ENCODE results near the gene PHF14. TPM values are rescaled to one million over a fixed set of nuclear protein-coding genes. Genes with fewer than 3 reads are reported as not detected.

PHF14 gene
- total RNA-seq, 1 donor from 2014 or later, result 29.2 TPM

- no peak for DNase-seq (ENCODE audit: low spot score)
These were observed 130.9 kb downstream of the PHF14 start for GRCh38 chr7:11104578-11104977.

DNA sequence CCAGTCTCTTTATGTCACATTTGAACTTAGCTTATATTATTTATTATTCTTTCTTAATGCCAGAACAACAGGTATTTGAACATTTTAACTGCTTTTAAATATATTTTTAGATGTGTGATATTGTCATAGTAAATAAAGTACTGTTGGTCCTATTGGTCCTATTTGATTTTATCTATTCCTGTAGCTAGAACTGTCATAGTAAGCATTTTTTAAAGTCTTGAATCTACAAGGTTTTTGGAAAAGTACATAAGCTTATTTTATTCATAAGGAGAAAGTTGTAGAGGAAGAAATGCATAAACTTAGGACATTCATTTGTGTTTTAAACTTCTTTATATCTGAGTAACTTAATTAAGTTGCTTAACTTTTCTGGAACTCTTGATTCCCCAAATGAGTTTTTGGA lies 136.0 kb downstream of the PHF14 start:
- DNase-seq (ENCODE audit: low spot score), result no peak

DNA sequence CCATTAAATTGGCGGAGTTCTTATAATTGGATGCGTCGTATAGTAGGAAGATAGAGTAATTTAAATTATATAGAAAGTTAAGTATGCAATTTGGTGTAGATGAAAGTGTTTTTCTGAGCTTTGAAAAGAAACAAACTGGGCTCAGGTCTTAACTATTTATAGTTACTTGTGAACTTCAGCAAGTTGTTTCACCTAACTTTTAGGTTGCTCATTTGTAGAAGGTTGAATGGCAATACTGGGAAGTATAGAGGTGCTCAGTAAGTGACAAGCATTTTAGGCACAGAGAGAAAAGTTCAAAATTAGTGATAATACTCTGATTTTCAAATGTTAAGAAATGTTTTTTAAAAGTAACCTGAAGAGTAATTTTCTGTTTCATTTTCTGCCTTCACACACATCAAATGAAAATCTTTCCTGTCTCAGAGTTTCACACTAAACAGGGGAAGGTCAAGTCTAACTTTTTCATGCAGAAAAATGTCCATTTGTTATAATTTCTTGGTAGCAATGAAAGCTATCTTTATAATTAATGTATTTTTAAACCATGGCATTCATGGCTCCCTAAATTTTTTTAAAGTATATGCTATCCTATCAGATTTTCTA lies 146.5 kb downstream of the PHF14 start:
- DNase-seq (ENCODE audit: low spot score), result no peak

DNA sequence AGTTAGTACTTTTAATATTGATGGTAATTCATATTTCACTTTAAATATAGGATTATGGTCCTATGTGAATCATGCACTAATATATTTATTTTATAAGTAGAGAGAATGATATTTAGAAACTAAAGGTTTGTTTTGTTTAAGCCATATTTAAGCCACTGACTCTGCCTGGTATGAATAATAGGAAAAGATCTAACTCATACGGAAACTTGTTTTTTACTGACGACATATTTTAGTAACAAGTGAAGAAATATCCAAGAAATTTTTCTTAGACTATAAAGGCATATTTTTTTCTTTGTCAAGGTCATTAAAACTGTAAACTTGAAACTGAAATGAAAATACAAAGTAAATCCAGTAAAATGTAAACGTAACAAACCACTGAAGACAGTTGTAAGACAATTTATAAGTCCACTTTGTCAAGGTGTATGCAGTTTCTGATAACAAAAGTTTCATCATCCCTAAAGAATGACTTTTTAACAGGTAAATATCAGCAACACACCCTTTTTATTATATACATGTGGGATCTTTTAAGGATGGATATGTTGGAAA lies 147.1 kb downstream of the PHF14 start:
- no peak for DNase-seq (ENCODE audit: low spot score)

DNA sequence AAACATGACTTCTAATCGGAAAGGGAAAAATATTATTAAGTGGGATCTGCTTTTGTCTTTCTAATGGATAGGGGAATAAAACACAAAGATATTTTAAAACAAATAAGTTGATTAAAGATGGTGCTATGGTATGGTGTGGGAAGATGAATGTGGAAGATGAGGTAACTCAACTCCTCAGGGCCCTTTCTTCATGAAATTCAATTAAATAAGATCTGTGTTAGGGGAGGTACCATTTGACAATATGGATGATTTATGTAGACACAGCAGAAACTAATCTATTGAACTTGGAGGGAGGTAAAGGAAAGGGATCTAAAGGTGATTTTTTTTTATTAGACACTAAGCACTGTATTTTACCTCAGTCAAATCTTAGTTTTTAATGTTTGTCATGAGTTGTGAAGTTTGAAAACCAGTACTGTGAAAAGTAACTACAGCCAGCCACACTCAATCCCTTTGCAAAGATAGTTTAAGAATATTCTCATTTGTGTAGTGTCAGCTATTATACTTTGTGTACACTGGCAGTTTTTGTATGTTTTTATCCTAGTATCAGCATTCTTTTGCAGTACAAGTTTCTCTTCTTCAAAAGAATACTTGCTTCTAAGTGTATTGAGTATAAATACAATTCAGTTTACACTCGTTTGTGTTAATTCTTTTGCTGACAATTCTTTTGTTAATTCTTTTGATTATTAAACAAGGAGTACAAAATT lies 151.3 kb downstream of the PHF14 start:
- DNase-seq (ENCODE audit: low spot score), result no peak

DNA sequence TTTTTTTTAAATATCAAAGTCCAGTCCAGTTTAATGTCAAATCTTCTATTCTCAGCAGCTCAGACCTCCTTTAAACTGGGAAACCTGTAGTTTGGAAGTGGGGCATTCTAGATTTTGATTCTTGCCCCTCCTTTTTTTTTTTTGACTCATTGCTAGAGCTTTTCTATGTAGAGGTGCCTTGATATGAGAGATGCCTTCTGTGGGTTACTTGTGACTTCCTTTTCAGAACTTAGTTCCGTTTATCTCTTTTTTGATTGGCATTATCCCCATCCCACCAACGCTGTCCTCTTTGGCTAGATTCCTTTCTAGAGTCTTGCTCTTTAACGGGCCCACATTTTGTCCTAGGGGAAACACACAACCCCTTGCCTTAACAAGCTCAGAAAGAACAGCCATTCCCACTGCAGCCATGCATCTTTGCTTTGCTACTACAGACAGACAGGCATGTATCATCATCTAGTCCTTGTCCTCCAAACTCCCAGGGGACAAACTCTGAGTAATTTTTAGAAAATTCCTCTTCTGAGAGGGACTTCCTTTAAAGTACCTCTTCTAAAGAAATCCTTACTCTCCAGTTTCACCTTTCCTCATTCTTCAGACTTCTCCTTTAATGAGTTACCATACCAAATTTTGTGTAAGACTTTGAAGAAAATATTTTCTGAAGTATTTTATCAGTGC lies 153.6 kb downstream of the PHF14 start:
- DNase-seq (ENCODE audit: low spot score), result no peak

- DNase-seq (ENCODE audit: low spot score), result no peak
These were observed 154.3 kb downstream of the PHF14 start for GRCh38 chr7:11127988-11128387.

- no peak for DNase-seq (ENCODE audit: low spot score)
These were observed 154.8 kb downstream of the PHF14 start for GRCh38 chr7:11128498-11128897.

- DNase-seq (ENCODE audit: low spot score), result no peak
These were observed 156.3 kb downstream of the PHF14 start for GRCh38 chr7:11130012-11130411.

DNA sequence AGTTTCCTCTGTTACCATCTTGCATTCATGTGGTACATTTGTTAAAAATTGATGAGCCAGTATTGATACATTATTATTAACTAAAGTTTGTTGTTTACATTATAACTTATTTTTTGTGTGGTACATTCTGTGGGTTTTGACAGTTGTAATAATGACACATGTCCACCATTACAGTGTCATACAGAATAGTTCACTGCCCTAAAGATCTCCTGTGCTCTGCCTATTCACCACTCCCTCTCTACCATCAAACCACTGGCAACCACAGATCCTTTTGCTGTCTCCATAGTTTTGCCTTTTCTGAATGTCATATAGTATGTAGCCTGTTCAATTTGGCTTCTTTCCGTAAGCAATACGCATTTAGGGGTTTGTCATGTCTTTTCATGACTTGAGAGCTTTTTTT lies 156.9 kb downstream of the PHF14 start:
- no peak for DNase-seq (ENCODE audit: low spot score)

GRCh38 chr7:11133436-11133959 lies 159.8 kb downstream of the PHF14 start:
- DNase-seq (ENCODE audit: low spot score), result no peak

DNA sequence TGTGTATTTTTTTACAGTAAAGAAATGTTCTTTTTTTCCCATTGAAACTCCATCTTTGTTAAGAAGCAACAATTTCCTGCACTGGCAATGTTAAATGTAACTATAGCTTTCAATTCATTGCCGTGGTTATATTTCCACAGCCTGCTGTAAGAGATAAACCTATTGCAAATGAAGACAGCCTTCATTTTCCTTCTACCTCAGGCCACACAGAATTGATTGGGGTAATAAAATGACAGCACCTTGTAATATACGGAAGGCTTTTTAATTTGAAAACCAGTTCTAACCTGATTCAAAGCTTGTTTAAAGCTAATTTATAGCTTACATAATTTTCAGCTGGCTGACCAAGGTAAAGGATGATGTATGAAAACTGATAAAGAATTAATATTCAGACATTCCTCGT lies 161.9 kb downstream of the PHF14 start:
- DNase-seq (ENCODE audit: low spot score), result no peak

DNA sequence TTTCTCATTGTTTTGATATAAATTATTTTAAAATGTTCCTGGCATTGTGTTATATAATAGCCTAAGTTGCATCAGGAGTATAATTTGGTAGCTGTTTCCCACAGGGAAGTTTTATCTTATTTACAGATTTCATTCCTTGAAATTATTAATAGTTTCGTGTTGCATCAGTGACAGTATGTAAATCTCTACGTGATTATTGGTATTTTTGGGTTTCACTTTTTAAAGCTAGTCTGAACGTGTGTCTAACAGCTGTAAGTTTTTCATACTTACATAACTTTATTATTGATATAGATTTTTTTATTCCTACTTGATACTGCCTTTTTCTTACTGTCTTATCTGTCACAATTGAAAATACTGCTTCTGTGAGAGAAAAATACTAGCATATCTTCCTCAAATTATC lies 167.9 kb downstream of the PHF14 start:
- no peak for DNase-seq (ENCODE audit: low spot score)

GRCh38 chr7:11153694-11154093 lies 180.0 kb downstream of the PHF14 start:
- DNase-seq (ENCODE audit: low spot score), result no peak

GRCh38 chr7:11155883-11156282 lies 182.2 kb downstream of the PHF14 start:
- no peak for DNase-seq (ENCODE audit: low spot score)

DNA sequence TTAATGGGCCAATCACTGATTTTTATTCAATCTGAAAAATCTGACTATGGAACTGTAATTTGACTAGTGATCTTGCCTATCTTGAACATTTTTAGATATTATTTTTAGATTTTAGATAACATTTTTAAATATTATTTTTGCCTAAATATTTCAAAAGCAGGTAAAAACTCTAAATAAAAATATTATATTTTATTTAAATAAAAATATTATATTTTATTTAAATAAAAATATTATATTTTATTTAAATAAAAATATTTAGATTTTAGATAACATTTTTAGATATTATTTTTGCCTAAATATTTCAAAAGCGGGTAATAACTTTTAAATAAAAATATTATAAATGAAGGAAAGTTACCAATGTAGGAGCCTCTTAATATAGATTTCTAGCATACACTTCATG lies 187.8 kb downstream of the PHF14 start:
- DNase-seq (ENCODE audit: low spot score), result no peak

- DNase-seq (ENCODE audit: low spot score), result no peak
These were observed 189.5 kb downstream of the PHF14 start for GRCh38 chr7:11163220-11163619.

- no peak for DNase-seq (ENCODE audit: low spot score)
These were observed 192.4 kb downstream of the PHF14 start for GRCh38 chr7:11166051-11166450.

DNA sequence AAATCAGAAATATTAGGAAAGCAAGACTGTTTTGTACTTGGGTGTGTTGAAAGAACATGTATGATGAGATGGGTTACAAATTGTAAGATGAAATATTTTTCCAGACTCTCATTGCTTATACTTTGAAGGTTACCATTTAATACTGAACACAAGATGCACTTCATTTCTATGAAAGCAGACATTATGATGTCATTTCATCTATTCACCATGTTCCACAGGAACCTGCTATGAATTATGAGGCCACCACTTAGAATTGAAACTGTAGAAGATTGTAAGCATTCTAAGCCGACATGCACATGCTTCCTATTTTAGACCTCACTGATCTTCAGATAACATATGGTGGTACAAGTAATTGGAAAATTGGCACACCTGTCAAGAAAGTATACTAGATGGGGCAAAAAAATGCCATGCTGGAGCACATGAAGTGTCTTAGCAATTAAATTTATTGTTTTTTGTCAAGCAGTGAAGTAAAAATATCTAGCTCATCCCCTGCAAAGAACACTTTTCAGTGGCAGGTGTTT lies 195.0 kb downstream of the PHF14 start:
- DNase-seq (ENCODE audit: low spot score), result no peak

- DNase-seq (ENCODE audit: low spot score), result no peak
These were observed 196.5 kb downstream of the PHF14 start for GRCh38 chr7:11170175-11170574.

DNA sequence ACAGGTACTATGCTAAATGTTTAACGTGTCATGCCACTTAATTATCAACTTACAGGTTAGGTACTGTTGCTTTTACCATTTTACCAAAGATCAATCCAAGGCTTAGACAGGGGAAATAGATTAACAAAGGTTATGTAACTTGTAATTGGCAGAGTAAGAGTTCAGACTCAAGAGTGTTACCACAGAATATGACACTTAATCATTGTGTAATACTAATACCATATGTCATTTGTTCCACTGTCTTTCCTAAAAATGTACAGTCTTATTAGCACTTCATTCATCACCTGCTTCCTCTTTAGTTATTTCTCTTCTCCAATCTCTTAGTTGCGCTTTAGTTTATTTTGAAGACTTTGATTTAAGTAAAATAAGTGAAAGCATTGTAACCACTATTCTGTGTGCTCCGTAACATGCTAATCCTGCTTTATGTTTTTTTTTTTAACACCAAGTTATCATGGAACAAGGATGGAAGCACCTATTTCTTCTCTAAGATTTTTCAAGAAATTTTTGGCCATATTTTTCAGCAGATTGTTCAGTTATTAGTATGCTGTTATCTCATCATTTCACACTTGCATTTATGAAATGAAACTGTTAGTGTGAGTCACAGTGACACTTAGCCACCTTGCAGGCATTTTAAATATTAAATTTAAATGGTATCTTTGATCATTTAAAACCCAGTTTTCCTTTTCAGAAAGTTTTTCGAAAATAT lies 197.3 kb downstream of the PHF14 start:
- DNase-seq (ENCODE audit: low spot score), result no peak

Measured in mucosa of gallbladder (tissue), 1 donor.